Vagina (tissue), 2 donors: ENCODE results near the gene EIF5AL1.

Experiments used
- POLR2A ChIP-seq, 2 donors: fragments of 450-650 bp; IDR thresholded peaks; one replicate each; pipeline ENCODE4 v1.6.1; 2017; ENCODE audit warnings: antibody characterized with exemption in 2 of 2, mild to moderate bottlenecking in 2 of 2, moderate library complexity in 2 of 2
- TF ChIP-seq, protein P1 (sequence below), 3 experiments: fragments of 450-650 bp in 2 of 3; fragments of 200-600 bp in 1 of 3; sonication (generic) in 1 of 3; IDR thresholded peaks; one replicate each; pipeline ENCODE4 v1.5.1; 2017 to 2019; ENCODE audit warnings: antibody characterized with exemption in 3 of 3, mild to moderate bottlenecking in 2 of 3, moderate library complexity in 2 of 3

DNA sequence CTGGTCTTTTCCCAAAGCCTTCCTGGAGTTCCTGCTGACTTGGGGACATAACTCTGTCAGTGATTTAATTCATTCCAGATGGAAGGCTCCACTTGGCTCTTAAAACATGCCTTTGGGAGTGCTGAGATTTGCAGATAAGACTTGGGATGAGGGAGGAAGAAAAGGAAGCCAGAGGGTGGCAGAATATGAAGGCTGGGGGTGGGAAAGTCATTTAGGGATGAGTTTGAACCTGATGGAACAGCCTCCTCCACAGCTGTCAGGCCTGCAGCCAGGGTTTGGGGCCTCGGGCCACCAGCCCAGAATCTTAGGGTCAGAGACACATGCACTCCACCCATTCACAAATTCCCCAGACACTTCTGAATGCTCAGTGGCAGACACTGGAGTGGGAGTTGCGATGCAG, 28.4 kb upstream of the EIF5AL1 start:
- TF ChIP-seq, protein P1, sequence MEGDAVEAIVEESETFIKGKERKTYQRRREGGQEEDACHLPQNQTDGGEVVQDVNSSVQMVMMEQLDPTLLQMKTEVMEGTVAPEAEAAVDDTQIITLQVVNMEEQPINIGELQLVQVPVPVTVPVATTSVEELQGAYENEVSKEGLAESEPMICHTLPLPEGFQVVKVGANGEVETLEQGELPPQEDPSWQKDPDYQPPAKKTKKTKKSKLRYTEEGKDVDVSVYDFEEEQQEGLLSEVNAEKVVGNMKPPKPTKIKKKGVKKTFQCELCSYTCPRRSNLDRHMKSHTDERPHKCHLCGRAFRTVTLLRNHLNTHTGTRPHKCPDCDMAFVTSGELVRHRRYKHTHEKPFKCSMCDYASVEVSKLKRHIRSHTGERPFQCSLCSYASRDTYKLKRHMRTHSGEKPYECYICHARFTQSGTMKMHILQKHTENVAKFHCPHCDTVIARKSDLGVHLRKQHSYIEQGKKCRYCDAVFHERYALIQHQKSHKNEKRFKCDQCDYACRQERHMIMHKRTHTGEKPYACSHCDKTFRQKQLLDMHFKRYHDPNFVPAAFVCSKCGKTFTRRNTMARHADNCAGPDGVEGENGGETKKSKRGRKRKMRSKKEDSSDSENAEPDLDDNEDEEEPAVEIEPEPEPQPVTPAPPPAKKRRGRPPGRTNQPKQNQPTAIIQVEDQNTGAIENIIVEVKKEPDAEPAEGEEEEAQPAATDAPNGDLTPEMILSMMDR (IDR thresholded peaks at IDR 0.05) = no peak
- TF ChIP-seq POLR2A (IDR thresholded peaks at IDR 0.05) = no peak
